Activated naive CD4-positive, alpha-beta T cell treated with anti-CD3 and anti-CD28 coated beads, Interleukin-2, amount 50 U/mL, for 24 hours (primary cell): ENCODE results near the gene URGCP.

Experiments
- H3K27ac Mint-ChIP-seq: one replicate; pipeline ENCODE4 v1.8.0; 2021; ENCODE audit warnings: mild to moderate bottlenecking, mixed read lengths
- H3K27me3 Mint-ChIP-seq: one replicate; pipeline ENCODE4 v1.8.0; 2021; ENCODE audit warnings: mixed read lengths
- H3K36me3 Mint-ChIP-seq: one replicate; pipeline ENCODE4 v1.8.0; 2021; ENCODE audit warnings: mixed read lengths
- H3K4me1 Mint-ChIP-seq: one replicate; pipeline ENCODE4 v1.8.0; 2021; ENCODE audit warnings: mixed read lengths
- H3K4me3 Mint-ChIP-seq: one replicate; pipeline ENCODE4 v1.8.0; 2021; ENCODE audit warnings: mild to moderate bottlenecking, mixed read lengths
- H3K9me3 Mint-ChIP-seq: one replicate; pipeline ENCODE4 v1.8.0; 2021; ENCODE audit warnings: mixed read lengths

The URGCP gene, protein sequence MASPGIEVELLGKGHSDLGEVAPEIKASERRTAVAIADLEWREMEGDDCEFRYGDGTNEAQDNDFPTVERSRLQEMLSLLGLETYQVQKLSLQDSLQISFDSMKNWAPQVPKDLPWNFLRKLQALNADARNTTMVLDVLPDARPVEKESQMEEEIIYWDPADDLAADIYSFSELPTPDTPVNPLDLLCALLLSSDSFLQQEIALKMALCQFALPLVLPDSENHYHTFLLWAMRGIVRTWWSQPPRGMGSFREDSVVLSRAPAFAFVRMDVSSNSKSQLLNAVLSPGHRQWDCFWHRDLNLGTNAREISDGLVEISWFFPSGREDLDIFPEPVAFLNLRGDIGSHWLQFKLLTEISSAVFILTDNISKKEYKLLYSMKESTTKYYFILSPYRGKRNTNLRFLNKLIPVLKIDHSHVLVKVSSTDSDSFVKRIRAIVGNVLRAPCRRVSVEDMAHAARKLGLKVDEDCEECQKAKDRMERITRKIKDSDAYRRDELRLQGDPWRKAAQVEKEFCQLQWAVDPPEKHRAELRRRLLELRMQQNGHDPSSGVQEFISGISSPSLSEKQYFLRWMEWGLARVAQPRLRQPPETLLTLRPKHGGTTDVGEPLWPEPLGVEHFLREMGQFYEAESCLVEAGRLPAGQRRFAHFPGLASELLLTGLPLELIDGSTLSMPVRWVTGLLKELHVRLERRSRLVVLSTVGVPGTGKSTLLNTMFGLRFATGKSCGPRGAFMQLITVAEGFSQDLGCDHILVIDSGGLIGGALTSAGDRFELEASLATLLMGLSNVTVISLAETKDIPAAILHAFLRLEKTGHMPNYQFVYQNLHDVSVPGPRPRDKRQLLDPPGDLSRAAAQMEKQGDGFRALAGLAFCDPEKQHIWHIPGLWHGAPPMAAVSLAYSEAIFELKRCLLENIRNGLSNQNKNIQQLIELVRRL

DNA sequence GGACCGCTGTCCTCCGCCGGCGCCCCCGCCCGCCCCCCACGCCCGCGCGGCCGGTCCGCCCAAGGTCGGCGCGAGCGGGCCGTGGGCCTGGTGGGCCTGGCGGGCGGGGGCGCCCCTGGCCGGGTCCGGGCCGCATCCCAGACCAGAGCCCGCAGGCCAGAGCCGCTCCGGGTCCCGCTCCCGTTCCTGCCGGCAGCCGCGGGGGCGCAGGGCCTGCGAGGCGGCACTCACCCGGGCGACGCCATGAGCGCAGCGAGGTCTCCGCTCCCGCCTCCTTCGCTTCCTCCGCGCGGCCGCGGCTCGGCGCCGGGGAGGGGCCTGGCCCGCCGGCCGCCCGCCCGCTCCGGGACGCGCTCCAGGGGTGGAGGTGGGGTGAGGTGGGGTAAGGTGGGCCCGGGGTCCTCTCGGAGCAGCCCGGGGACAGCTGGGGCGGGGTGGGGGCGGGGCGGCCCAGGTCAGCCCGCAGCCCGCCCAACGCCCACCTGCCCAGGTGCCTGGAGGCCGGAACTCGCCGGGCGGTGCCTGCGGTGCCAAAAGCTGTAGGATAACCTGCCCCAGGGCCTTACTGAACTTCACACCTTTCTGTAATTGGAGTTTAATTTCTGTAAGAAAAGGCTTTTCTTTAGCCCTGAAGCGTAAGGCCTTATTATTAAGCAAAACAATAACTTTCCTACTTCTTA lies at the start of gene URGCP:
Gene URGCP (minus strand): TSS at position 266 of the 680 bp plus-strand sequence. CDS start 21 bp downstream, at position 245.
- Mint-ChIP-seq H3K36me3 (peaks cover 1% of the 10 kb centered on the region), H3K4me1 (peaks cover 41% of the 10 kb centered on the region), H3K27me3 (no peaks in the 10 kb centered on the region), H3K27ac (peak within 1 kb of the TSS; percentile 98), H3K4me3 (peak within 1 kb of the TSS; percentile 95), H3K9me3 (no peaks in the 10 kb centered on the region)

DNA sequence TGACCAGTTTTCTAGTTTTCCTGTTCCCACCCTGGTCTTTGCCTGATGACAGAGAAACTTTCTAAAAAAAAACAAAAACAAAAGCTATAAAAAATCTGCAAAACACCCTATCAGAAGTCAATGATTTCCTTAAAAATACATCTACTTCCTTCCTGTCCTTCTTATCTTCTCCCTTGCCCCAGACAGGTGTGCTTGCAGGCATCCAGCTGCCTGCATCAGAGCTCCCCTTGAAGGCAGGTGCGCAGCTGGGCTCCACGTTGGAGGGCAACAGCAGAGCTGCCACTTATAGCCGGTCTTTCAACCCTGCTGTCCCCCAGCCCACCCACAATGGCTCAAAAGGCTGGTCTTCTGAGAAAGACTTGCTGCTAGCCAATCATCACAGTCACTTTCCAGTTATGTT lies 49.6 kb upstream of the URGCP start:
- Mint-ChIP-seq H3K9me3 (no peaks in the 10 kb centered on the region), H3K27ac (peak overlapping the region; percentile 70)

DNA sequence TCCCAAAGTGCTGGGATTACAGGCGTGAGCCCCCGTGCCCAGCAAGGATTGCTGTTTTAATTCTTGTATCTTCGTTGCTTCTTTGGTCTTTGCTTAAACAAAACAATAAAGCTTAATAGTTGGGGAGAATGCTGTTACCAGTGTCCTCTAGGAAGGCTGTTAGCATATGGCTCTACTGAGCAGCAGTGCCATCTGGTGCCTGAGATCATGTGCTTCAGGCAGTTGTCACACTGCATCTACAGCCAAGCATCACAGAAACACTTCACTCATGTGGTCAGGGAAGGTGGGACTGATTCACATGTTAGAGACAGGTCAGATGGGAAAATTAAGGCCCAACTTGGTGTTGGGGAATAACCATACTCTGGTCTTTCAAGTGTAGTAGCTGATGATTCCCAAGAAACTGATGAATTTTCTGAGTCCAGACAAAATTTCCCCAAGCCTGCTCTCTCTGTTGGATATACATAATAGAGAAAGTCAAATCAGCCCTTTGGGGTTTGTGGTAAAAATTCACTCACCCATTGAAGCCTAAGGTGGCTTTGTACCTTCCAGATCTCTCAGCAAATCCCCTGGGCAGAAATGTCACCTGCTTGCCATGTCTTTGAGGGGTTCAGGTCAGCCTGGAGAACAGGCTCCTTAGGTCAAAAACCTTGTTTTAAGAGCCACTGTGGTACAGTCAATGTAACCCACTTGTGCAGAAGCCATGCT lies 48.3 kb upstream of the URGCP start:
- peaks cover 11% of the 10 kb centered on the region for H3K36me3 Mint-ChIP-seq
- no peaks in the 10 kb centered on the region for H3K27me3 Mint-ChIP-seq
- peaks cover 14% of the 10 kb centered on the region for H3K4me1 Mint-ChIP-seq
- no peak overlapping the region for H3K27ac Mint-ChIP-seq
- H3K4me3 Mint-ChIP-seq, result no peak overlapping the region
- H3K9me3 Mint-ChIP-seq, result no peaks in the 10 kb centered on the region

More for the DNA sequence above, 49.6 kb upstream of the URGCP start:
- Mint-ChIP-seq H3K27me3 (no peaks in the 10 kb centered on the region), H3K4me3 (peak overlapping the region; percentile 39), H3K36me3 (peaks cover 19% of the 10 kb centered on the region), H3K4me1 (peaks cover 18% of the 10 kb centered on the region)

DNA sequence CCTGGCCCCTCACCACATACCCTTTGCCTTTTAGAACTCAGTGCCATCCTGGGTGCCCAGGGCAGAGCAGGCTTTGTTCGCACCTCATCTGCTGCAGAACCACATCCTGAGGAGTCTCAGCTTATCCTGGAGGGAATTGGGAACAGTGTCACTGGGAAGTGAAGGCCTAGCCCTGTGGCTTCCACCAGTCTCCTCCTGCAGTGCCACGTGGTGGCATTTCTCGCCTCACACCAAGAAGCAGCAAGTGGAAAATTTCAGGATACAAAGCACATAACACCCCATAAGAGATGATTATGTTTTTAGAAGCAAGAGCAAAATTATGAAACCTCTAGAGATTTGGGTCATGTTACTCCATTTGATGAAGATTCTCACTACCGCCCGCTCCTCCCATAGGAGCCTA lies 46.7 kb upstream of the URGCP start:
- H3K4me3 Mint-ChIP-seq, result no peak overlapping the region
- H3K4me1 Mint-ChIP-seq, result peaks cover 14% of the 10 kb centered on the region
- no peak overlapping the region for H3K27ac Mint-ChIP-seq
- no peaks in the 10 kb centered on the region for H3K27me3 Mint-ChIP-seq
- no peaks in the 10 kb centered on the region for H3K9me3 Mint-ChIP-seq
- H3K36me3 Mint-ChIP-seq, result peaks cover 8% of the 10 kb centered on the region

DNA sequence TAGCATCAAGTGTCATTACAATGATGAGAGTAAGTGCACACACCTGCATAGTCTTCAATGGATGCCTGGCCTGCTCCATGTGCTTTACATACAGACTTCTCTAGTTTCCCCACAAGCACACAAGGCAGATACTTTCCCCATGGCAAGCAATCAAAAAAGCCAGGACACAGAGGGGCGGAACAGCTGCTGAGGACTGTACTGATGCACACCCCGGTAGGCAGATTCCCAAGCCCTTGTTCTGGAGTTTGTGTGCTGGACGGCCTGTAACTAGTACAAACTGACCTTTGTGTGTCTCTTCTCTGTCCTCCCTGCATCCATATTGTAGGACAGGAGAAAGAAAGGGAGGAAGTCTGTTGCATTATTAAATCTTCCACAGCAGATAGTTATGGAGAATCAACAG lies 45.6 kb upstream of the URGCP start:
- Mint-ChIP-seq H3K27me3 (no peaks in the 10 kb centered on the region), H3K4me3 (no peak overlapping the region), H3K36me3 (peaks cover 12% of the 10 kb centered on the region), H3K9me3 (no peaks in the 10 kb centered on the region), H3K4me1 (peaks cover 14% of the 10 kb centered on the region), H3K27ac (no peak overlapping the region)

DNA sequence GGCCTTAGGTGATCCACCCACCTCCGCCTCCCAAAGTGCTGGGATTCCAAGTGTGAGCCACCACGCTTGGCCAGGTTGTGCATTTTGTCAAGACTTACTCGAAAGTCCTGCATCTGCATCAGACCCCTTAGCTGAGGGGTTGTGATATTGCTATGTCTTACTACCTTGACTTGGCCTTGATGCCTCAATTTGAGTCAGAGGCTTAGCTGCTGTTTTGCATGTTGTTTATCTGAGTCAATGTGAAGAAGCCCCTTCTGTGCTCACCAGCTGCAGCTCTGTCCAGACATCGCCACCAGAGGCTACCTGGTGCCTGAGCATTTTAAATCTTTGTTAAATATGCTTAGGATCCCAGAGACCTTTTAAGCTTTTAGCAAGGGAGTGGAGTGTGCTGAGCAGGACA lies 37.9 kb upstream of the URGCP start:
- Mint-ChIP-seq H3K4me1 (no peaks in the 10 kb centered on the region), H3K4me3 (no peak overlapping the region), H3K36me3 (peaks cover 11% of the 10 kb centered on the region), H3K27ac (no peak overlapping the region), H3K27me3 (no peaks in the 10 kb centered on the region), H3K9me3 (no peaks in the 10 kb centered on the region)

DNA sequence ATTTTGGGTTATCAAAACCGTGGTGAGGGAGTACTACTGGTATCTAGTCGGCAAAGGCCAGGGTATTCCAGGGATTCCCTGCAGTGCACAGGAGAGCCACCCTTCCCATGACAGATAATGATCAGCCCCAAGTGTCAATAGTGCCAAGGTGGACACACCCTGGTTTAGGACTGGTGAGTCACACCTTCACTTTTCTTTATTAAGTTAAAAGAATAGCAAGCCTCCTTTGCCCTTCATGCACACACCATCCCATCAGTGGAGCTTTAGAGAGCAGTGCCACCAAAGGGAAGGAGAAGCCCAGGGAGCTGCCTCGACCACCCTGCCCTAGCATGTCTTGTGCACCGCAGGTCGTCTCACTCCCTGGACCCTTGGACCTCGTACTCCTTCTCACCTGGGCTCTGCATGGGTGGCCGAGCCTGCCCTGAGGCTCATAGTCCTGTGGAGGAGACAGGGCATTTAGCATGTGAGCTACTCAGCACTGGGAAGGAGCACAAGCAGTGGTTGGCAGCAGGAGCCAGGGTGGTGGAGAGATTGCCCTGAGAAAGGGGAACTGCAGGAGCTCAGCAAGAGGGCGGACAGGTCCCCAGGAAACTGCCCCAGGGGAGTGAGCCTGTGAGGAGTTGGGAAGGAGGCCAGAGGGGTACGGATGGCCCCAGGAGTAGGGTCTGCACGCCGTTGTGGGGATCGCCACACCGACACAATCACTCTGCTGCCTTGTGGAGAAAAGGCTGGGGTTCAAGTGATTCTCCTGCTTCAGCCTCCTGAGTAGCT lies 37.2 kb upstream of the URGCP start:
- no peaks in the 10 kb centered on the region for H3K27me3 Mint-ChIP-seq
- H3K27ac Mint-ChIP-seq, result no peak overlapping the region
- no peaks in the 10 kb centered on the region for H3K4me1 Mint-ChIP-seq
- no peak overlapping the region for H3K4me3 Mint-ChIP-seq
- no peaks in the 10 kb centered on the region for H3K9me3 Mint-ChIP-seq
- peaks cover 11% of the 10 kb centered on the region for H3K36me3 Mint-ChIP-seq

DNA sequence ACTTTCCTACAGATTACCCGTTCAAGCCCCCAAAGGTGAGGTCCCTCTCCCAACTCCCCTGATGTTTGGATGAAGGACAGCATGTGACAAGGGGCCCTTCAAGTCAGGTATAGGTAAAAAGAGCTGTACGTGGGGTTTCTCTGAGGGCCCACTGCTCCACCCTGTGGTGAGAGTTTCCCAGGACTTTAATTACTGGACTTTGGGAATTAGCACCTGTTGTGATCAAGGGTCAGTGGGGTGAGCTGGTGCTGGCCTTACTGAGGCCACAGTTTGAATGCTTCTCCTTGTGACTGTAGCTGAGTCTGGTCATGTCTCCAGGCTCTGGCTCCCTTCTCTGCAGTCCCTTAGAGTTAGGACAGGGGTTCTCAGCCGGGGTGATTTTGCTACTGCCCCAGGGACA lies 36.6 kb upstream of the URGCP start:
- Mint-ChIP-seq H3K36me3 (peaks cover 9% of the 10 kb centered on the region), H3K4me1 (no peaks in the 10 kb centered on the region), H3K9me3 (no peaks in the 10 kb centered on the region), H3K4me3 (no peak overlapping the region), H3K27ac (no peak overlapping the region), H3K27me3 (no peaks in the 10 kb centered on the region)

DNA sequence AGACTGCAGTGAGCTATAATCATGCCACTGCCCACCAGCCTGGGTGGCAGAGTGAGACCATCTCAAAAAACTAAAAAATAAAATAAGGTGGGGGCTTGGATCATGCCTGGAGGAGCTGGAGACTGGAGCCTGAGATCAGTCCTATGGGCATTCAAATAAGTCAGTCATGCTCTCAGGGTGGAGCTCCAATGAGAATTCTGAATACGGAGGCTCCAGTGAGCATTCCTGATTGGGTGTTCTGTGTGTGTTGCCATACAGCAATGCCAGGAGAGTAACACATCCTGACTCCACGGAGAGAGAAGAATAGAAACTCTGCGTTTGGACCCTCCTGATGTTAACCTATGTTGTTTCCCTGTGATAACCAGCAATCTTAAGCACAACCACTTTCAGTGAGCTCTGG lies 35.9 kb upstream of the URGCP start:
- no peak overlapping the region for H3K4me3 Mint-ChIP-seq
- no peaks in the 10 kb centered on the region for H3K27me3 Mint-ChIP-seq
- no peaks in the 10 kb centered on the region for H3K4me1 Mint-ChIP-seq
- peaks cover 3% of the 10 kb centered on the region for H3K36me3 Mint-ChIP-seq
- H3K9me3 Mint-ChIP-seq, result no peaks in the 10 kb centered on the region
- H3K27ac Mint-ChIP-seq, result no peak overlapping the region

DNA sequence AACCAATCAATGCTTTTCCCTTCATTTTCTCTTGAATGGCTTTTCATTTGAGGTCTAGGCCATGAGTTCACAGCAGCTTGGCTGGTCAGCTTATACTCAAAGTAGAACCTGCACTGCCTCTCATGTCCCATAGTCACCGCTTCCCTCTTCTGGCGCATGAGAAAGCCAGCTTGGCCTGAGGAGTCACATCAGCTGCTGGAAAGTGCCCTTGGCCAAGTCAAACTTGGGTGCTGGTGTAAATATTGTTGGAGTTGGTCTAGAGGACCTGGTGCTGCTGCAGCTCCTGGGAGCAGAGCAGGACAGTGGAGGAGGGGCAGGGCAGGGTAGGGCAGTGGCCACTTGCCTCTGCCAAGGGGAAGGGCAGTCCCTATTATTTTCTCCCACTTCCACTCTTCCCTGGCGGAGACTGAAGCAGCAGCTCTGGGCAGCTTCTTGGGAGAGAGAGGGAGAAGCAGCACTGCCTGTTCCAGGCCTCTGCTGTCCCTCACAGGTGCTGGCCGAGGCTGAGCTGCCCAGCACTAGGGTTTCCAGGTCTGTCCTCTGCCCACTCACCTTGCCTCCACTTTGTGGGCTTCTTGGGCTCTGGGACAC lies 32.6 kb upstream of the URGCP start:
- Mint-ChIP-seq H3K4me1 (no peaks in the 10 kb centered on the region), H3K4me3 (no peak overlapping the region), H3K27me3 (no peaks in the 10 kb centered on the region), H3K36me3 (no peaks in the 10 kb centered on the region), H3K27ac (no peak overlapping the region), H3K9me3 (no peaks in the 10 kb centered on the region)

DNA sequence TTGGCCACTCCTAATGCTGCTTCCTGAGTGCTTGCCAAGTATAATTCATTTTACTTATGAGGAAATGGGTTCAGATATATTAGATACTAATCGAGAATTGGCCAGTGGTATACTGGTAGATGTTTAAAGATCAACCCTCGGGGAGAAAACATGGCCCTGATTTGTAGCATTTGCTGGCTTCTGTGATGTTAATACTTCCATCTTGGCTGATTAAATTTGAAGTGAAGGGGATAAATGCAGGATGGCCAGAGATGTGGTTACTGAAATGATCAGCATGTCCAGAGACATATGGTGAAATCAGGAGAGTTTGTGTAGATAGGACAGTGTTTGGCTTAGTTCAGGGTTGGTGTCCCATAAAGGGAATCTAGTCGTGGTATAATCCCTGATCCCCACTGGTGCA lies 31.0 kb upstream of the URGCP start:
- H3K4me3 Mint-ChIP-seq, result no peak overlapping the region
- no peaks in the 10 kb centered on the region for H3K36me3 Mint-ChIP-seq
- no peaks in the 10 kb centered on the region for H3K4me1 Mint-ChIP-seq
- no peaks in the 10 kb centered on the region for H3K27me3 Mint-ChIP-seq
- H3K9me3 Mint-ChIP-seq, result no peaks in the 10 kb centered on the region
- no peak overlapping the region for H3K27ac Mint-ChIP-seq

DNA sequence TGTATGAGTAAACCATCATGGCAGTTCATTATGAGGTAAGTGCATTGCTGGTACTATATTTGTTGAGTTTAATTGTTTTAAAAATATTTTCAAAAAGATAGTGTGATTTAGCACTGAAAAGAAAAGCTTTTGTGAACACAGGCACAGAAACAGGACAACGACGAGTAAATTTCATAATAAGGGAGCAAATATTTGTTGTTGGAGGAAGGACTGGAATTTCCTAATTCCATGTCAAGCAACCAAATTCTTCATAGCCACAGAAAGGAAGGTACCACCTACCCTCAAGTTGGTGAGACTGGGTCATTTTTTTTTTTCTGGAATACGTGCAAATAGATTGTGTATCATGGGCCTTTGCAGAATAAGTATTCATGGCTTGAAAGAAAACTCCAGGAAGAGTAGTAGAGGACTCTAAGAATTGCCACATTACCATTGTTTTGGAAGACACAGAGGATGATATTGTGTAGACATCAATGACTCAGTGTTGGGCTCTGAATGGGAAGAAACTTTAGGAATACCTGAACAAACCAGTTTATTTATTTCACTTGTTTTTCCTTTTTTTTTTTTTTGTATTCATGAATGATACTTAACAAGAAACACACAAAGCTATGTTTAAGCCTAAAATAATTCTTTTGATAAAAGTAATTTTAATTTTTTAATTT lies 27.6 kb upstream of the URGCP start:
- Mint-ChIP-seq H3K27ac (no peak overlapping the region), H3K27me3 (no peaks in the 10 kb centered on the region), H3K9me3 (no peaks in the 10 kb centered on the region), H3K4me1 (peaks cover 8% of the 10 kb centered on the region), H3K4me3 (no peak overlapping the region), H3K36me3 (no peaks in the 10 kb centered on the region)

DNA sequence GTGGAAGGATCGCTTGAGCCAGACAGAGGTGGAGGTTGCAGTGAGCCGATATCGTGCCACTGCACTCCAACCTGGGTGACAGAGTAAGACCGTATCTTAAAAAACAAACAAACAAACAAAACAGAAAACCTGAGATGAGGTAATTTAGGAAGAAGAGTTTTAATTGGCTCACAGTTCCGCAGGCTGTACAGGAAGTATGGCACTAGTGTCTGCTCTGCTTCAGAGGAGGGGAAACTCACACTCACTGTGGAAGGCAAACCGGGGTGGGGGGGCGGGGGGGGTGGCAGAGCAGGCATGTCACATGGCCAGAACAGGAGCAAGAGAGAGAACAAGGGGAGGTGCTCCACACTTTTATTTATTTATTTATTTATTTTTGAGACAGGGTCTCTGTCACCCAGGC lies 24.9 kb upstream of the URGCP start:
- Mint-ChIP-seq H3K27ac (peak overlapping the region; percentile 80), H3K9me3 (no peaks in the 10 kb centered on the region), H3K4me1 (peaks cover 27% of the 10 kb centered on the region), H3K36me3 (peaks cover 2% of the 10 kb centered on the region), H3K27me3 (no peaks in the 10 kb centered on the region), H3K4me3 (no peak overlapping the region)
